GM12878 (cell line): ENCODE data around the gene NAALADL2. TPM values are rescaled to one million over a fixed set of nuclear protein-coding genes. Genes with fewer than 3 reads are reported as not detected.

Experiments used
- BRCA1 ChIP-seq: IDR thresholded peaks from 2 replicates; pipeline ENCODE4 v1.6.1; 2011; ENCODE audit warnings: low read depth, low read length, improper control_type of control experiment
- CEBPZ ChIP-seq: fragments of 150-350 bp; IDR thresholded peaks from 2 replicates; pipeline ENCODE4 v1.6.1; 2016; ENCODE audit warnings: low read depth, low read length
- CREB1 ChIP-seq: IDR thresholded peaks from 2 replicates; pipeline ENCODE4 v1.6.1; 2012; ENCODE audit warnings: low read depth, mild to moderate bottlenecking, inconsistent platforms
- CREM ChIP-seq: IDR thresholded peaks from 2 replicates; pipeline ENCODE4 v1.6.1; 2014; ENCODE audit warnings: antibody characterized with exemption, low read depth
- ETV6 ChIP-seq, 2 experiments: fragments of 450-650 bp in 1 of 2; IDR thresholded peaks in 1 of 2; conservative IDR thresholded peaks in 1 of 2; 2 replicates each; pipeline ENCODE4 v1.6.1; 2014; ENCODE audit warnings: antibody characterized with exemption in 1 of 2, borderline replicate concordance in 1 of 2, low read depth in 1 of 2, mild to moderate bottlenecking in 1 of 2, moderate library complexity in 1 of 2
- KDM1A ChIP-seq: fragments of 200-600 bp; sonication (generic); IDR thresholded peaks from 2 replicates; pipeline ENCODE4 v1.6.1; 2016; ENCODE audit warnings: borderline replicate concordance
- MXI1 ChIP-seq: fragments of 150-350 bp; IDR thresholded peaks from 2 replicates; pipeline ENCODE4 v1.6.1; 2011; ENCODE audit warnings: low read depth, mild to moderate bottlenecking, inconsistent platforms, low read length, improper control_type of control experiment
- ZNF274 ChIP-seq: IDR thresholded peaks from one replicate; pipeline ENCODE4 v1.8.0; 2011; ENCODE audit not compliant: insufficient read length, insufficient read depth
- polyA plus RNA-seq, 11 experiments: library from polyadenylated mRNA; depleted of rRNA in 4 of 11; unstranded in 6 of 11; stranded (reverse) in 5 of 11; fragments of >200 nt; fragmentation: Nextera tagmentation in 4 of 11; fragmentation: Illumina TruSeq in 1 of 11; extraction: Ambion mirVana in 4 of 11; extraction: Trizol in 1 of 11; gene quantifications; 1 replicate in 1 of 11; 2 replicates in 10 of 11; pipeline versions ENCODE4 v1.2.1 to v1.2.3, GENCODE V29; 2011 to 2016; ENCODE audit warnings: inconsistent platforms in 2 of 11, missing spikeins in 2 of 11, low read depth in 1 of 11
- total RNA-seq, 4 experiments: library from RNA; depleted of rRNA in 3 of 4; stranded (reverse); fragments of >200 nt in 3 of 4; fragmentation: Illumina TruSeq in 1 of 4; extraction: Trizol in 1 of 4; gene quantifications; 2 replicates each; pipeline versions ENCODE4 v1.2.1 to v1.2.3, GENCODE V29; 2013 to 2021
- TF ChIP-seq, protein P1 (sequence below): fragments of 150-350 bp; IDR thresholded peaks from 2 replicates; pipeline ENCODE4 v1.6.1; 2014; ENCODE audit warnings: mild to moderate bottlenecking, low read depth, low read length
- TF ChIP-seq, protein P2 (sequence below): fragments of 450-650 bp; IDR thresholded peaks from 2 replicates; pipeline ENCODE4 v1.6.1; 2017; ENCODE audit warnings: borderline replicate concordance
- TF ChIP-seq, protein P3 (sequence below): fragments of 450-650 bp; IDR thresholded peaks from 2 replicates; pipeline ENCODE4 v1.6.1; 2018; ENCODE audit warnings: mild to moderate bottlenecking, low read depth, moderate library complexity; ENCODE audit not compliant: partially characterized antibody

NAALADL2 gene
- total and polyA plus RNA-seq, 10 of the 15 experiments (the other 5 are each of a cell fraction or from before 2014, with no cell fraction given), result 0.06 to 10.8 (median 0.46) TPM

DNA sequence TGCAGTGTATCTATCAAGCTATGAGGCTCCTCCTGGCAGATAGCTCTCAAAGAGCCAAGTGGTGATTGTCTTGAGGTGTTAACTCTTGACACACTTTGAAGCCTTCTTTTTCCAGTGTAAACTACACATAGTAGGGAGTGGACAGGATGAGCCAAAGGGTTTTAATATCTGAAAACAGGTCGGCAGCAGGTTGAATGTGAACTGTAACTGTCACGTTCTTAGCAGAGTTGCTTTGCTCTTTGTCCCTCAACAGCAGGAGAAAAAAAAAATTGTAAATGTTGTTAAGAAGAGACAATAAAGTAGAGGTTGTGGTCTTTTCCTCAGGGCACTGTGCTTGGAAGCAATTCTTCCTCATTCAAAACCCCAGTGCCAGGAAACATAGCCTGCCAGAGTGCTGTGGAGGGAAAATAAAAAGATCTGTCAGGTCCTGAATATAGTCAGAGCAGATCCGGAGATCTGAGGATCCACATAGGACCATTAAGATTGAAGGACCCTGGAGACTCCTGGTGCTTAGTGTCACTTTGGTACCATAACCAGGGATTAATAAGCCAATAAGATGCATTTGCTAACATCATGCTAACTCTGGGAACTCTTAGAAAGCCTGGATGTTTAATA, 229.7 kb downstream of the NAALADL2 start (continued):
- TF ChIP-seq, protein P1, sequence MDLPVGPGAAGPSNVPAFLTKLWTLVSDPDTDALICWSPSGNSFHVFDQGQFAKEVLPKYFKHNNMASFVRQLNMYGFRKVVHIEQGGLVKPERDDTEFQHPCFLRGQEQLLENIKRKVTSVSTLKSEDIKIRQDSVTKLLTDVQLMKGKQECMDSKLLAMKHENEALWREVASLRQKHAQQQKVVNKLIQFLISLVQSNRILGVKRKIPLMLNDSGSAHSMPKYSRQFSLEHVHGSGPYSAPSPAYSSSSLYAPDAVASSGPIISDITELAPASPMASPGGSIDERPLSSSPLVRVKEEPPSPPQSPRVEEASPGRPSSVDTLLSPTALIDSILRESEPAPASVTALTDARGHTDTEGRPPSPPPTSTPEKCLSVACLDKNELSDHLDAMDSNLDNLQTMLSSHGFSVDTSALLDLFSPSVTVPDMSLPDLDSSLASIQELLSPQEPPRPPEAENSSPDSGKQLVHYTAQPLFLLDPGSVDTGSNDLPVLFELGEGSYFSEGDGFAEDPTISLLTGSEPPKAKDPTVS, result no peak
- TF ChIP-seq, protein P2, sequence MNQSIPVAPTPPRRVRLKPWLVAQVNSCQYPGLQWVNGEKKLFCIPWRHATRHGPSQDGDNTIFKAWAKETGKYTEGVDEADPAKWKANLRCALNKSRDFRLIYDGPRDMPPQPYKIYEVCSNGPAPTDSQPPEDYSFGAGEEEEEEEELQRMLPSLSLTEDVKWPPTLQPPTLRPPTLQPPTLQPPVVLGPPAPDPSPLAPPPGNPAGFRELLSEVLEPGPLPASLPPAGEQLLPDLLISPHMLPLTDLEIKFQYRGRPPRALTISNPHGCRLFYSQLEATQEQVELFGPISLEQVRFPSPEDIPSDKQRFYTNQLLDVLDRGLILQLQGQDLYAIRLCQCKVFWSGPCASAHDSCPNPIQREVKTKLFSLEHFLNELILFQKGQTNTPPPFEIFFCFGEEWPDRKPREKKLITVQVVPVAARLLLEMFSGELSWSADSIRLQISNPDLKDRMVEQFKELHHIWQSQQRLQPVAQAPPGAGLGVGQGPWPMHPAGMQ, result no peak
- TF ChIP-seq MXI1, result no peak
- TF ChIP-seq CREM, result no peak
- TF ChIP-seq, protein P3, sequence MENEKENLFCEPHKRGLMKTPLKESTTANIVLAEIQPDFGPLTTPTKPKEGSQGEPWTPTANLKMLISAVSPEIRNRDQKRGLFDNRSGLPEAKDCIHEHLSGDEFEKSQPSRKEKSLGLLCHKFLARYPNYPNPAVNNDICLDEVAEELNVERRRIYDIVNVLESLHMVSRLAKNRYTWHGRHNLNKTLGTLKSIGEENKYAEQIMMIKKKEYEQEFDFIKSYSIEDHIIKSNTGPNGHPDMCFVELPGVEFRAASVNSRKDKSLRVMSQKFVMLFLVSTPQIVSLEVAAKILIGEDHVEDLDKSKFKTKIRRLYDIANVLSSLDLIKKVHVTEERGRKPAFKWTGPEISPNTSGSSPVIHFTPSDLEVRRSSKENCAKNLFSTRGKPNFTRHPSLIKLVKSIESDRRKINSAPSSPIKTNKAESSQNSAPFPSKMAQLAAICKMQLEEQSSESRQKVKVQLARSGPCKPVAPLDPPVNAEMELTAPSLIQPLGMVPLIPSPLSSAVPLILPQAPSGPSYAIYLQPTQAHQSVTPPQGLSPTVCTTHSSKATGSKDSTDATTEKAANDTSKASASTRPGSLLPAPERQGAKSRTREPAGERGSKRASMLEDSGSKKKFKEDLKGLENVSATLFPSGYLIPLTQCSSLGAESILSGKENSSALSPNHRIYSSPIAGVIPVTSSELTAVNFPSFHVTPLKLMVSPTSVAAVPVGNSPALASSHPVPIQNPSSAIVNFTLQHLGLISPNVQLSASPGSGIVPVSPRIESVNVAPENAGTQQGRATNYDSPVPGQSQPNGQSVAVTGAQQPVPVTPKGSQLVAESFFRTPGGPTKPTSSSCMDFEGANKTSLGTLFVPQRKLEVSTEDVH, result no peak
- TF ChIP-seq CEBPZ, result no peak
- no peak for TF ChIP-seq ETV6 (conservative IDR thresholded peaks at IDR 0.05 in 1 of 2, IDR thresholded peaks at IDR 0.05 in 1 of 2; ENCODE audit: borderline replicate concordance in 1 of 2, low read depth in 1 of 2)
- no peak for TF ChIP-seq ZNF274
- TF ChIP-seq BRCA1, result no peak
- no peak for TF ChIP-seq CREB1
- no peak for TF ChIP-seq KDM1A
